Endothelial cell of umbilical vein (primary cell): ENCODE measurements around the gene UQCC2. TPM values are rescaled to one million over a fixed set of nuclear protein-coding genes. Genes with fewer than 3 reads are reported as not detected.

ENCODE experiments used
- BruUV-seq: library from RNA; stranded (reverse); fragments of 400-500 nt; replicated peaks from 2 replicates; lab custom pipeline; 2021; lab: Mats Ljungman, UMichigan
- CTCF ChIA-PET: fragments of 300-600, 350-600 bp; sonication (Branson Sonifier 250); formaldehyde crosslinking; loops from one replicate; lab custom pipeline; 2021; ENCODE audit warnings: antibody characterized with exemption, inconsistent platforms; lab: Charles Lee
- POLR2A ChIA-PET: fragments of 300-600, 350-600 bp; sonication (Branson Sonifier 250); formaldehyde crosslinking; loops from one replicate; lab custom pipeline; 2021; ENCODE audit warnings: antibody characterized with exemption, inconsistent platforms; lab: Charles Lee
- DNase-seq: peaks from one replicate; pipeline ENCODE4 v3.0.0-alpha.2; 2011; ENCODE audit warnings: low read depth, low spot score
- FAIRE-seq: peaks from 2 replicates; lab custom pipeline; 2011; peaks lifted over from hg19 to GRCh38; lab: Jason Lieb, UNC
- H2AFZ ChIP-seq: 2 replicates; pipeline ENCODE4 v1.6.0; 2012; ENCODE audit warnings: low read depth, low read length, control low read depth, inconsistent platforms
- H3K27ac ChIP-seq: 2 replicates; pipeline ENCODE4 v1.5.1; 2011; ENCODE audit warnings: low read depth, mild to moderate bottlenecking, control low read depth, low read length, moderate library complexity; ENCODE audit not compliant: insufficient read depth
- H3K27me3 ChIP-seq, 2 experiments: 2 replicates each; pipeline versions ENCODE4 v1.6.0 to v1.6.1; 2011; ENCODE audit warnings: low read length in 2 of 2, mixed read lengths in 1 of 2; ENCODE audit not compliant: control insufficient read depth in 2 of 2, insufficient read depth in 2 of 2
- H3K36me3 ChIP-seq, 2 experiments: 2 replicates in 1 of 2; 3 replicates in 1 of 2; pipeline ENCODE4 v1.5.1; 2011; ENCODE audit warnings: low read length in 2 of 2, mild to moderate bottlenecking in 1 of 2, moderate library complexity in 1 of 2; ENCODE audit not compliant: control insufficient read depth in 2 of 2, insufficient read depth in 2 of 2; ENCODE audit errors: extremely low read depth in 1 of 2
- H3K4me1 ChIP-seq: 3 replicates; pipeline ENCODE4 v1.5.1; 2011; ENCODE audit warnings: mild to moderate bottlenecking, low read length; ENCODE audit not compliant: control insufficient read depth, insufficient read depth; ENCODE audit errors: extremely low read depth
- H3K4me2 ChIP-seq: 2 replicates; pipeline ENCODE4 v1.6.1; 2011; ENCODE audit warnings: low read length, control low read depth, mixed read lengths; ENCODE audit not compliant: insufficient read depth
- H3K4me3 ChIP-seq, 3 experiments: fragments of 200-600 bp in 1 of 3; sonication (generic), shearing (Covaris generic) in 1 of 3; replicated peaks in 1 of 3; 2 replicates each; pipeline ENCODE4 v1.5.1; 2011 to 2016; ENCODE audit warnings: control low read depth in 3 of 3, low read length in 3 of 3, mild to moderate bottlenecking in 2 of 3, inconsistent platforms in 1 of 3, low read depth in 1 of 3, moderate library complexity in 1 of 3; ENCODE audit not compliant: insufficient read depth in 1 of 3
- H3K79me2 ChIP-seq: 2 replicates; pipeline ENCODE4 v1.6.0; 2012; ENCODE audit warnings: low read length, inconsistent platforms; ENCODE audit not compliant: control insufficient read depth, insufficient read depth
- H3K9ac ChIP-seq: replicated peaks from 2 replicates; pipeline ENCODE3; 2011; ENCODE audit warnings: low read length, control low read depth; ENCODE audit not compliant: insufficient read depth; ENCODE audit errors: extremely low read depth
- H3K9me1 ChIP-seq: replicated peaks from 3 replicates; pipeline ENCODE4 v1.6.0; 2011; ENCODE audit warnings: mild to moderate bottlenecking, low read length; ENCODE audit not compliant: control insufficient read depth, insufficient read depth; ENCODE audit errors: extremely low read depth
- H3K9me3 ChIP-seq: replicated peaks from 2 replicates; pipeline ENCODE4 v1.5.1; 2012; ENCODE audit warnings: low read length, inconsistent platforms; ENCODE audit not compliant: control insufficient read depth, insufficient read depth
- H4K20me1 ChIP-seq: replicated peaks from 2 replicates; pipeline ENCODE3; 2011; ENCODE audit warnings: mild to moderate bottlenecking, low read length; ENCODE audit not compliant: control insufficient read depth, insufficient read depth; ENCODE audit errors: extremely low read depth
- CTCF ChIP-seq, 2 donors: IDR thresholded peaks; 1 replicate in 1 of 2; 2 replicates in 1 of 2; pipeline ENCODE4 v1.5.1; 2011; ENCODE audit warnings: low read length in 2 of 2, mild to moderate bottlenecking in 2 of 2, moderate library complexity in 2 of 2, control low read depth in 1 of 2, inconsistent platforms in 1 of 2, low read depth in 1 of 2; ENCODE audit not compliant: insufficient read depth in 1 of 2; ENCODE audit errors: extremely low read depth in 1 of 2
- EZH2 ChIP-seq: IDR thresholded peaks from 2 replicates; pipeline ENCODE4 v1.6.1; 2012; ENCODE audit warnings: borderline replicate concordance, low read depth, mild to moderate bottlenecking, moderate library complexity, low read length, inconsistent platforms; ENCODE audit not compliant: severe bottlenecking
- FOS ChIP-seq: IDR thresholded peaks from 2 replicates; pipeline ENCODE4 v1.6.1; 2011; ENCODE audit warnings: mild to moderate bottlenecking, low read length, moderate library complexity, borderline replicate concordance; ENCODE audit not compliant: insufficient read depth
- GATA2 ChIP-seq: IDR thresholded peaks from 2 replicates; pipeline ENCODE4 v1.7.0; 2011; ENCODE audit warnings: low read depth, mild to moderate bottlenecking, moderate library complexity, mixed read lengths, low read length; ENCODE audit not compliant: insufficient read length, insufficient read depth
- JUN ChIP-seq: IDR thresholded peaks from 2 replicates; pipeline ENCODE4 v1.6.1; 2011; ENCODE audit warnings: borderline replicate concordance, low read depth; ENCODE audit not compliant: insufficient read length, insufficient read depth
- MAX ChIP-seq: IDR thresholded peaks from 2 replicates; pipeline ENCODE4 v1.6.1; 2011; ENCODE audit not compliant: insufficient read depth, insufficient read length
- MYC ChIP-seq: IDR thresholded peaks from one replicate; pipeline ENCODE4 v1.6.1; 2011; ENCODE audit warnings: mild to moderate bottlenecking, low read depth, low read length
- POLR2A ChIP-seq: IDR thresholded peaks from 2 replicates; pipeline ENCODE4 v1.6.1; 2012; ENCODE audit warnings: low read depth, mild to moderate bottlenecking, control low read depth, low read length
- POLR2AphosphoS5 ChIP-seq: IDR thresholded peaks from 2 replicates; pipeline ENCODE4 v1.6.1; 2012; ENCODE audit warnings: low read depth, mild to moderate bottlenecking, control low read depth, low read length, moderate library complexity; ENCODE audit not compliant: insufficient read depth
- dilution Hi-C: fragments of 300-500 bp; cut with MboI; formaldehyde crosslinking; loops from one replicate; pipeline ENCODE4 v1.15.0; 2019; ENCODE audit warnings: low sequenced_read_pairs; ENCODE audit not compliant: extremely low pct_ligation_motif_present
- intact Hi-C: fragments of 100-400 bp; cut with micrococcal nuclease; formaldehyde crosslinking; loops from one replicate; pipeline ENCODE4 v1.10.0; 2022
- polyA plus RNA-seq, 4 experiments: library from polyadenylated mRNA; depleted of rRNA in 3 of 4; stranded (reverse) in 3 of 4; unstranded in 1 of 4; fragments of >200 nt; gene quantifications; 2 replicates each; pipeline versions ENCODE4 v1.2.1 to v1.2.3, GENCODE V29; 2011 to 2012; ENCODE audit warnings: missing spikeins in 1 of 4
- total RNA-seq: library from RNA; stranded (reverse); gene quantifications from 2 replicates; pipeline ENCODE4 v1.2.3, GENCODE V29; 2021

Gene UQCC2
- total and polyA plus RNA-seq, 2 donors (not counting 3 experiments of a cell fraction or from before 2014, with no cell fraction given), result 46.3 to 95.3 TPM

GRCh38 chr6:33673851-33674250, 37.6 kb downstream of the UQCC2 start:
- peaks cover 25% of the 10 kb centered on the region for H3K4me1 ChIP-seq
- no TSS peak for BruUV-seq
- no peak overlapping the region for H3K4me2 ChIP-seq
- no peak overlapping the region for H3K9ac ChIP-seq
- POLR2A ChIA-PET, result no interaction called here
- H3K36me3 ChIP-seq, result peaks cover 8 to 18% of the 10 kb centered on the region in 2 experiments
- no peaks in the 10 kb centered on the region for H3K9me3 ChIP-seq
- H3K4me3 ChIP-seq, result no peak overlapping the region
- TF ChIP-seq EZH2, result no peak
- no peak for TF ChIP-seq FOS
- TF ChIP-seq MAX, result no peak
- no peak for TF ChIP-seq POLR2A
- TF ChIP-seq GATA2, result no peak
- no peak for TF ChIP-seq POLR2AphosphoS5
- no peak for TF ChIP-seq JUN
- TF ChIP-seq MYC, result no peak
- no peak for TF ChIP-seq CTCF (IDR thresholded peaks at IDR 0.05; ENCODE audit: extremely low read depth in 1 of 2, insufficient read depth in 1 of 2, low read depth in 1 of 2, low read length in 2 of 2)
- no peaks in the 10 kb centered on the region for H3K27me3 ChIP-seq
- CTCF ChIA-PET, result interaction anchor here (0.6 to 2.6 kb wide), 4 partner anchors 27 to 88 kb away, joined by 4 to 25 read pairs (median 8); no protein-coding TSS in a partner anchor
- no peaks in the 10 kb centered on the region for H3K79me2 ChIP-seq
- DNase-seq (no peak), FAIRE-seq (no peak)
- no peak overlapping the region for H3K27ac ChIP-seq
- no peaks in the 10 kb centered on the region for H4K20me1 ChIP-seq
- dilution Hi-C loops (no loop called here), intact Hi-C loops (loop anchor here (1.0 to 5.0 kb wide), 6 partner anchors 23 to 89 kb away; partner anchors contain the start of gene ITPR3)
- H2AFZ ChIP-seq, result no peak overlapping the region
- no peaks in the 10 kb centered on the region for H3K9me1 ChIP-seq
